Epithelial cell of proximal tubule (primary cell): Measurements from ENCODE around the gene CYB561D1. TPM values are rescaled to one million over a fixed set of nuclear protein-coding genes. Genes with fewer than 3 reads are reported as not detected.

Experiments
- DNase-seq: peaks from one replicate; pipeline ENCODE4 v3.0.0-alpha.2; 2011; ENCODE audit warnings: low read depth
- H3K4me3 ChIP-seq: 2 replicates; pipeline ENCODE4 v1.5.1; 2011; ENCODE audit warnings: low read depth, mild to moderate bottlenecking, low read length
- CTCF ChIP-seq: conservative IDR thresholded peaks from 2 replicates; pipeline ENCODE4 v1.5.1; 2012; ENCODE audit warnings: low read depth, mild to moderate bottlenecking, low read length
- total RNA-seq: library from RNA; depleted of rRNA; stranded (reverse); fragments of >200 nt; gene quantifications from 2 replicates; pipeline ENCODE4 v1.2.3, GENCODE V29; 2015

Gene CYB561D1
- total RNA-seq, 1 donor from 2014 or later: 3.6 TPM

GRCh38 chr1:109508873-109509175, 14.9 kb downstream of the CYB561D1 start:
- TF ChIP-seq CTCF: no peak
- H3K4me3 ChIP-seq: peak overlapping the region; percentile 64
- DNase-seq: no peak

- peak within 1 kb of the TSS; percentile 64 for H3K4me3 ChIP-seq
- no peak for DNase-seq
- TF ChIP-seq CTCF: no peak
These were observed 15.6 kb downstream of the CYB561D1 start, which contains the start of gene AMIGO1 for GRCh38 chr1:109509176-109510134. AMIGO1 (minus strand) TSS chr1:109509727; CDS start chr1:109508912, 815 bp downstream.

DNA sequence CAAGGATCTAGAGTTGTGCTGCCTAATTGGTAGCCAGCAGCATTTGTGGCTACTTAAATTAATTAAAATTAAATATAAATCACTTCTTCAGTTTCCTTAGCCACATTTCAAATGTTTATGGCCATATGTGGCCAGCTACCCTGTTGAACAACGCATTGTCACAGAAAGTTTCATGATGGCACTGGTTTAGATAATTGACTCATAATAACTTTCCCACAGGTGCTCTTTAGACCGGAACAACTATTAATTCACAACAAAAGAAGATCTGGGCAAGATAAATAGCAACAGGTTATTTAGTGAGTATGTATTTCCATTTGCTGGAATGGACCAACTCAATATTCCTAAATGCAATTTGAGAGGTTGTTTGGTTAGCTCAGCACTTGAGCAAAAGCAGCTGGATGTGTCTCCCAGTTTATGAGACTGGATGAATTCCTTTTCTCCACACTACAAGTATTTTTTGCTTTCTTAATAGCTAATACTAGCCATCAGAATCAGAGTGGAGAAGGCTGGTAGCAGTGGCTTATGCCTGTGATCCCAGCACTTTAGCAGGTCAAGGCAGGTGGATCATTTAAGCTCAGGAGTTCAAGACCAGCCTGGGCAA, 19.3 kb downstream of the CYB561D1 start:
- no peak for TF ChIP-seq CTCF
- H3K4me3 ChIP-seq: no peak overlapping the region
- DNase-seq: no peak

GRCh38 chr1:109514846-109515245, 21.0 kb downstream of the CYB561D1 start:
- TF ChIP-seq CTCF: no peak
- DNase-seq: no peak
- no peak overlapping the region for H3K4me3 ChIP-seq

- H3K4me3 ChIP-seq: no peak overlapping the region
- no peak for DNase-seq
- TF ChIP-seq CTCF: no peak
These were observed 23.0 kb downstream of the CYB561D1 start for GRCh38 chr1:109516872-109517271.

GRCh38 chr1:109517337-109517736, 23.4 kb downstream of the CYB561D1 start:
- TF ChIP-seq CTCF: no peak
- H3K4me3 ChIP-seq: no peak overlapping the region
- DNase-seq: no peak
